H9 (cell line): ENCODE data around the gene AIFM1. TPM values are rescaled to one million over a fixed set of nuclear protein-coding genes. Genes with fewer than 3 reads are reported as not detected.

Source experiments
- DNase-seq: peaks from one replicate; pipeline ENCODE4 v3.0.0-alpha.2; 2017
- H2AFZ ChIP-seq: one replicate; pipeline ENCODE4 v1.6.1; 2013; ENCODE audit warnings: mild to moderate bottlenecking, low read length, control low read depth, moderate library complexity
- H2AK5ac ChIP-seq: 2 replicates; pipeline ENCODE4 v1.6.1; 2013; ENCODE audit warnings: low read length, control low read depth, mixed read lengths; ENCODE audit not compliant: insufficient read length
- H2BK120ac ChIP-seq: one replicate; pipeline ENCODE4 v1.6.1; 2013; ENCODE audit warnings: low read depth, mild to moderate bottlenecking, low read length, control low read depth, inconsistent platforms; ENCODE audit not compliant: poor library complexity, severe bottlenecking
- H2BK12ac ChIP-seq: 2 replicates; pipeline ENCODE4 v1.6.1; 2013; ENCODE audit warnings: low read length, control low read depth, mixed read lengths, low read depth; ENCODE audit not compliant: insufficient read length
- H2BK15ac ChIP-seq: 2 replicates; pipeline ENCODE4 v1.6.1; 2013; ENCODE audit warnings: low read depth, low read length, control low read depth
- H2BK20ac ChIP-seq: one replicate; pipeline ENCODE4 v1.6.1; 2013; ENCODE audit warnings: low read depth, mild to moderate bottlenecking, low read length, control low read depth, inconsistent platforms; ENCODE audit not compliant: poor library complexity, severe bottlenecking
- H2BK5ac ChIP-seq: 2 replicates; pipeline ENCODE4 v1.6.1; 2013; ENCODE audit warnings: low read length, control low read depth, mixed read lengths; ENCODE audit not compliant: insufficient read length
- H3K14ac ChIP-seq: 2 replicates; pipeline ENCODE4 v1.6.1; 2013; ENCODE audit warnings: low read length, control low read depth; ENCODE audit not compliant: insufficient read depth
- H3K18ac ChIP-seq: 2 replicates; pipeline ENCODE4 v1.6.1; 2013; ENCODE audit warnings: low read depth, mild to moderate bottlenecking, mixed read lengths, low read length, control low read depth; ENCODE audit not compliant: insufficient read length
- H3K23ac ChIP-seq: 2 replicates; pipeline ENCODE4 v1.6.1; 2013; ENCODE audit warnings: low read length, control low read depth, mixed read lengths, low read depth; ENCODE audit not compliant: insufficient read length
- H3K23me2 ChIP-seq: 2 replicates; pipeline ENCODE4 v1.6.1; 2013; ENCODE audit warnings: low read depth, mild to moderate bottlenecking, mixed read lengths, low read length, control low read depth; ENCODE audit not compliant: insufficient read length, poor library complexity, severe bottlenecking
- H3K27ac ChIP-seq: 2 replicates; pipeline ENCODE4 v1.5.1; 2013; ENCODE audit warnings: low read length, control low read depth, mixed read lengths, low read depth; ENCODE audit not compliant: insufficient read length
- H3K27me3 ChIP-seq: 2 replicates; pipeline ENCODE4 v1.6.1; 2013; ENCODE audit warnings: low read length, control low read depth, inconsistent platforms; ENCODE audit not compliant: insufficient read depth
- H3K4ac ChIP-seq: 2 replicates; pipeline ENCODE4 v1.6.1; 2013; ENCODE audit warnings: low read depth, mild to moderate bottlenecking, control low read depth, inconsistent platforms, low read length, moderate library complexity
- H3K4me1 ChIP-seq: 2 replicates; pipeline ENCODE4 v1.6.1; 2013; ENCODE audit warnings: low read length, control low read depth, inconsistent platforms; ENCODE audit not compliant: insufficient read depth
- H3K4me2 ChIP-seq: 2 replicates; pipeline ENCODE4 v1.6.1; 2013; ENCODE audit warnings: low read length, control low read depth, mixed read lengths; ENCODE audit not compliant: insufficient read length, insufficient read depth
- H3K56ac ChIP-seq: 2 replicates; pipeline ENCODE4 v1.6.1; 2013; ENCODE audit warnings: low read depth, mild to moderate bottlenecking, mixed read lengths, low read length, control low read depth; ENCODE audit not compliant: insufficient read length
- H3K79me1 ChIP-seq: 2 replicates; pipeline ENCODE4 v1.6.1; 2013; ENCODE audit warnings: low read depth, mild to moderate bottlenecking, moderate library complexity, low read length, control low read depth, inconsistent platforms; ENCODE audit not compliant: insufficient read depth, poor library complexity, severe bottlenecking
- H3K79me2 ChIP-seq: 2 replicates; pipeline ENCODE4 v1.6.1; 2013; ENCODE audit warnings: low read length, control low read depth, inconsistent platforms; ENCODE audit not compliant: insufficient read depth
- H3K9ac ChIP-seq: 2 replicates; pipeline ENCODE4 v1.6.1; 2013; ENCODE audit warnings: low read length, control low read depth, mixed read lengths; ENCODE audit not compliant: insufficient read length; ENCODE audit errors: extremely low read depth
- H3K9me3 ChIP-seq: one replicate; pipeline ENCODE4 v1.6.1; 2013; ENCODE audit warnings: low read depth, low read length, inconsistent platforms; ENCODE audit not compliant: control insufficient read depth
- H3T11ph ChIP-seq: one replicate; pipeline ENCODE4 v1.6.1; 2013; ENCODE audit warnings: mild to moderate bottlenecking, low read length, control low read depth, inconsistent platforms
- H4K20me1 ChIP-seq: one replicate; pipeline ENCODE4 v1.6.1; 2013; ENCODE audit not compliant: control insufficient read depth, insufficient read length, insufficient read depth
- H4K5ac ChIP-seq: 2 replicates; pipeline ENCODE4 v1.6.1; 2013; ENCODE audit warnings: low read depth, mild to moderate bottlenecking, mixed read lengths, low read length, control low read depth; ENCODE audit not compliant: insufficient read length
- H4K8ac ChIP-seq: replicated peaks from 2 replicates; pipeline ENCODE4 v1.6.1; 2013; ENCODE audit warnings: low read length, control low read depth, mixed read lengths, low read depth; ENCODE audit not compliant: insufficient read length
- H4K91ac ChIP-seq: 2 replicates; pipeline ENCODE4 v1.6.1; 2013; ENCODE audit warnings: low read depth, mild to moderate bottlenecking, moderate library complexity, mixed read lengths, low read length, control low read depth; ENCODE audit not compliant: insufficient read length
- H3K27ac Mint-ChIP-seq, 3 experiments: 2 replicates in 2 of 3; 3 replicates in 1 of 3; pipeline ENCODE4 v1.8.0; 2020 to 2021; ENCODE audit warnings: mixed read lengths in 3 of 3, mild to moderate bottlenecking in 1 of 3, moderate library complexity in 1 of 3
- H3K27me3 Mint-ChIP-seq: 2 replicates; pipeline ENCODE4 v1.8.0; 2021; ENCODE audit warnings: low read depth, mild to moderate bottlenecking, moderate library complexity, mixed read lengths
- H3K36me3 Mint-ChIP-seq, 3 experiments: 2 replicates in 2 of 3; 3 replicates in 1 of 3; pipeline ENCODE4 v1.8.0; 2020 to 2021; ENCODE audit warnings: low read depth in 3 of 3, mixed read lengths in 3 of 3; ENCODE audit not compliant: insufficient read depth in 1 of 3
- H3K4me1 Mint-ChIP-seq, 2 experiments: 2 replicates each; pipeline ENCODE4 v1.8.0; 2020; ENCODE audit warnings: mixed read lengths in 2 of 2
- H3K4me3 Mint-ChIP-seq, 2 experiments: 2 replicates in 1 of 2; 3 replicates in 1 of 2; pipeline ENCODE4 v1.8.0; 2020 to 2021; ENCODE audit warnings: mild to moderate bottlenecking in 2 of 2, mixed read lengths in 2 of 2, moderate library complexity in 1 of 2
- H3K9me3 Mint-ChIP-seq, 2 experiments: 2 replicates in 1 of 2; 3 replicates in 1 of 2; pipeline ENCODE4 v1.8.0; 2020; ENCODE audit warnings: mild to moderate bottlenecking in 2 of 2, mixed read lengths in 2 of 2, moderate library complexity in 1 of 2
- CTCF ChIP-seq: fragments of 200-600 bp; sonication (generic); conservative IDR thresholded peaks from 3 replicates; pipeline ENCODE4 v1.8.0; 2021; ENCODE audit warnings: antibody characterized with exemption, mild to moderate bottlenecking
- WGBS: extraction: QIAGEN DNeasy Blood & Tissue Kit; methylation state at CpG from one replicate; pipeline ENCODE4 v1.1.7; 2013; ENCODE audit warnings: missing lambda C conversion rate, low lambda C conversion rate, mixed read lengths; ENCODE audit not compliant: insufficient read length; ENCODE audit errors: extremely low coverage; 5-methylcytosine and 5-hydroxymethylcytosine counted together
- total RNA-seq: library from RNA; stranded (reverse); gene quantifications from 2 replicates; pipeline ENCODE4 v1.2.1, GENCODE V29; 2021

The AIFM1 gene
- total RNA-seq, 1 experiment from 2014 or later: 43.7 TPM

GRCh38 chrX:130179170-130179569 is 13.5 kb upstream of the AIFM1 start:
- Histone ChIP-seq H4K8ac (no peak overlapping the region), H4K91ac (no peak overlapping the region), H3K23me2 (no peaks in the 10 kb centered on the region), H3K14ac (no peak overlapping the region), H3K4me1 (no peaks in the 10 kb centered on the region), H3K79me2 (no peaks in the 10 kb centered on the region; the same call in 1 of the 2 replicates), H3K23ac (no peak overlapping the region), H3T11ph (no peak overlapping the region), H3K18ac (no peak overlapping the region), H2BK120ac (no peak overlapping the region), H3K9me3 (peaks cover 25% of the 10 kb centered on the region), H3K9ac (no peak overlapping the region), H2BK5ac (no peak overlapping the region), H2BK15ac (no peak overlapping the region), H4K20me1 (no peaks in the 10 kb centered on the region), H3K4ac (no peak overlapping the region), H3K27me3 (no peaks in the 10 kb centered on the region), H2BK12ac (no peak overlapping the region), H2AK5ac (no peak overlapping the region), H3K56ac (no peak overlapping the region), H2AFZ (no peak overlapping the region), H3K27ac (no peak overlapping the region), H4K5ac (no peak overlapping the region), H3K4me2 (no peak overlapping the region), H2BK20ac (no peak overlapping the region), H3K79me1 (no peaks in the 10 kb centered on the region)
- Mint-ChIP-seq H3K9me3 (peaks cover 0 to 61% of the 10 kb centered on the region in 2 experiments; a peak in 2 of 5 replicates), H3K4me3 (no peak overlapping the region), H3K27ac (no peak overlapping the region), H3K27me3 (peaks cover 4% of the 10 kb centered on the region), H3K4me1 (no peaks in the 10 kb centered on the region), H3K36me3 (peaks cover 4 to 8% (median 7%) of the 10 kb centered on the region in 3 experiments; a peak in 5 of 7 replicates)
- no CpG with 5 or more reads among the region's 5 CpGs for WGBS
- no peak for TF ChIP-seq CTCF
- DNase-seq: no peak
